Central memory CD8-positive, alpha-beta T cell (primary cell): Measurements from ENCODE around the gene PCLO.
"Not testable (repeated sequence)": the region's sequence is repeated elsewhere in the genome, so short reads cannot be mapped to it uniquely, and the experiment has no call there.

Source experiments
- ATAC-seq: fragments of 150-1000 bp; cut with Tn5 transposase; replicated peaks from 2 replicates; pipeline ENCODE4 v1.10.0; 2022; ENCODE audit warnings: mild to moderate bottlenecking, moderate FRiP score, moderate number of reproducible peaks; ENCODE audit not compliant: poor library complexity, severe bottlenecking; ENCODE audit errors: extremely low read depth
- DNase-seq, 2 donors: peaks; one replicate each; pipeline ENCODE4 v3.0.0; 2021; ENCODE audit warnings: low spot score in 2 of 2
- H3K27ac Mint-ChIP-seq: one replicate; pipeline ENCODE4 v1.8.0; 2022; ENCODE audit warnings: low read depth, mild to moderate bottlenecking, moderate library complexity, mixed read lengths
- H3K27me3 Mint-ChIP-seq: one replicate; pipeline ENCODE4 v1.8.0; 2022; ENCODE audit warnings: mixed read lengths
- H3K36me3 Mint-ChIP-seq: one replicate; pipeline ENCODE4 v1.8.0; 2022; ENCODE audit warnings: mild to moderate bottlenecking, moderate library complexity, mixed read lengths; ENCODE audit not compliant: insufficient read depth
- H3K4me1 Mint-ChIP-seq: one replicate; pipeline ENCODE4 v1.8.0; 2022; ENCODE audit warnings: mixed read lengths
- H3K4me3 Mint-ChIP-seq: one replicate; pipeline ENCODE4 v1.8.0; 2022; ENCODE audit warnings: mild to moderate bottlenecking, moderate library complexity, mixed read lengths
- H3K9me3 Mint-ChIP-seq: one replicate; pipeline ENCODE4 v1.8.0; 2022; ENCODE audit warnings: mixed read lengths

The PCLO gene

GRCh38 chr7:83023817-83024665, 138.6 kb downstream of the PCLO start:
- DNase-seq, H3K36me3 Mint-ChIP-seq, ATAC-seq, H3K27ac Mint-ChIP-seq, H3K27me3 Mint-ChIP-seq, H3K4me1 Mint-ChIP-seq, H3K4me3 Mint-ChIP-seq: not testable (repeated sequence)
- H3K9me3 Mint-ChIP-seq: peaks cover 23% of the 10 kb centered on the region

GRCh38 chr7:83021032-83021431, 141.7 kb downstream of the PCLO start:
- no peaks in the 10 kb centered on the region for H3K36me3 Mint-ChIP-seq
- no peak overlapping the region for H3K27ac Mint-ChIP-seq
- no peaks in the 10 kb centered on the region for H3K27me3 Mint-ChIP-seq
- no peaks in the 10 kb centered on the region for H3K4me1 Mint-ChIP-seq
- no peak for ATAC-seq
- no peak for DNase-seq
- H3K4me3 Mint-ChIP-seq: no peak overlapping the region
- H3K9me3 Mint-ChIP-seq: peaks cover 27% of the 10 kb centered on the region

- H3K27ac Mint-ChIP-seq: no peak overlapping the region
- ATAC-seq: no peak
Observed at GRCh38 chr7:83020161-83020560, 142.5 kb downstream of the PCLO start.

GRCh38 chr7:83015916-83016315, 146.8 kb downstream of the PCLO start:
- H3K27ac Mint-ChIP-seq: no peak overlapping the region
- no peaks in the 10 kb centered on the region for H3K4me1 Mint-ChIP-seq
- no peaks in the 10 kb centered on the region for H3K36me3 Mint-ChIP-seq
- DNase-seq: no peak
- no peaks in the 10 kb centered on the region for H3K27me3 Mint-ChIP-seq
- H3K4me3 Mint-ChIP-seq: no peak overlapping the region
- peaks cover 28% of the 10 kb centered on the region for H3K9me3 Mint-ChIP-seq
- no peak for ATAC-seq

More at GRCh38 chr7:83020161-83020560, 142.5 kb downstream of the PCLO start:
- Mint-ChIP-seq H3K9me3 (peaks cover 30% of the 10 kb centered on the region), H3K36me3 (no peaks in the 10 kb centered on the region), H3K4me3 (no peak overlapping the region), H3K4me1 (no peaks in the 10 kb centered on the region), H3K27me3 (no peaks in the 10 kb centered on the region)
- DNase-seq: no peak

GRCh38 chr7:83014546-83014945, 148.1 kb downstream of the PCLO start:
- H3K27me3 Mint-ChIP-seq: no peaks in the 10 kb centered on the region
- H3K36me3 Mint-ChIP-seq: no peaks in the 10 kb centered on the region
- ATAC-seq (no peak), DNase-seq (no peak)
- H3K9me3 Mint-ChIP-seq: peaks cover 26% of the 10 kb centered on the region
- no peak overlapping the region for H3K27ac Mint-ChIP-seq
- no peak overlapping the region for H3K4me3 Mint-ChIP-seq
- H3K4me1 Mint-ChIP-seq: no peaks in the 10 kb centered on the region

- no peak overlapping the region for H3K27ac Mint-ChIP-seq
- H3K4me1 Mint-ChIP-seq: no peaks in the 10 kb centered on the region
- DNase-seq (no peak), ATAC-seq (no peak)
- no peaks in the 10 kb centered on the region for H3K27me3 Mint-ChIP-seq
- H3K9me3 Mint-ChIP-seq: peaks cover 24% of the 10 kb centered on the region
- H3K4me3 Mint-ChIP-seq: no peak overlapping the region
- H3K36me3 Mint-ChIP-seq: no peaks in the 10 kb centered on the region
Observed at GRCh38 chr7:83011954-83012353, 150.7 kb downstream of the PCLO start.

GRCh38 chr7:83005410-83005809, 157.3 kb downstream of the PCLO start:
- peaks cover 20% of the 10 kb centered on the region for H3K9me3 Mint-ChIP-seq
- H3K4me1 Mint-ChIP-seq: no peaks in the 10 kb centered on the region
- no peak overlapping the region for H3K27ac Mint-ChIP-seq
- DNase-seq (no peak), ATAC-seq (no peak)
- H3K4me3 Mint-ChIP-seq: no peak overlapping the region
- no peaks in the 10 kb centered on the region for H3K36me3 Mint-ChIP-seq
- no peaks in the 10 kb centered on the region for H3K27me3 Mint-ChIP-seq

- H3K27me3 Mint-ChIP-seq: no peaks in the 10 kb centered on the region
- H3K9me3 Mint-ChIP-seq: peaks cover 17% of the 10 kb centered on the region
- H3K4me1 Mint-ChIP-seq: no peaks in the 10 kb centered on the region
- no peak overlapping the region for H3K4me3 Mint-ChIP-seq
- no peak overlapping the region for H3K27ac Mint-ChIP-seq
- ATAC-seq (no peak), DNase-seq (no peak)
- H3K36me3 Mint-ChIP-seq: no peaks in the 10 kb centered on the region
Observed at GRCh38 chr7:83001362-83002040, 161.2 kb downstream of the PCLO start.

GRCh38 chr7:82998436-82998835, 164.2 kb downstream of the PCLO start:
- ATAC-seq: no peak
- Mint-ChIP-seq H3K27me3 (no peaks in the 10 kb centered on the region), H3K27ac (no peak overlapping the region), H3K4me3 (no peak overlapping the region), H3K36me3 (no peaks in the 10 kb centered on the region), H3K4me1 (no peaks in the 10 kb centered on the region), H3K9me3 (peaks cover 16% of the 10 kb centered on the region)
- no peak for DNase-seq

- Mint-ChIP-seq H3K36me3 (no peaks in the 10 kb centered on the region), H3K27me3 (no peaks in the 10 kb centered on the region), H3K27ac (no peak overlapping the region), H3K4me1 (no peaks in the 10 kb centered on the region), H3K4me3 (no peak overlapping the region), H3K9me3 (no peaks in the 10 kb centered on the region)
- DNase-seq (no peak), ATAC-seq (no peak)
Observed at GRCh38 chr7:82985144-82985802, 177.4 kb downstream of the PCLO start.

- no peaks in the 10 kb centered on the region for H3K4me1 Mint-ChIP-seq
- no peak overlapping the region for H3K27ac Mint-ChIP-seq
- no peak for DNase-seq
- ATAC-seq: no peak
- H3K36me3 Mint-ChIP-seq: peaks cover 2% of the 10 kb centered on the region
- no peak overlapping the region for H3K4me3 Mint-ChIP-seq
- H3K27me3 Mint-ChIP-seq: no peaks in the 10 kb centered on the region
- no peaks in the 10 kb centered on the region for H3K9me3 Mint-ChIP-seq
Observed at GRCh38 chr7:82980130-82980788, 182.4 kb downstream of the PCLO start.

- Mint-ChIP-seq H3K9me3 (no peaks in the 10 kb centered on the region), H3K4me3 (no peak overlapping the region)
Observed at GRCh38 chr7:82975811-82976468, 186.7 kb downstream of the PCLO start.

More at GRCh38 chr7:82975811-82976468, 186.7 kb downstream of the PCLO start:
- Mint-ChIP-seq H3K36me3 (peaks cover 2% of the 10 kb centered on the region), H3K4me1 (no peaks in the 10 kb centered on the region), H3K27me3 (no peaks in the 10 kb centered on the region), H3K27ac (no peak overlapping the region)
- ATAC-seq (no peak), DNase-seq (no peak)
